Limb (tissue), 2 donors: ENCODE results near the gene GRAMD2B.
"Not testable (repeated sequence)": the region's sequence is repeated elsewhere in the genome, so short reads cannot be mapped to it uniquely, and the experiment has no call there.

Experiments used
- DNase-seq, 2 donors: peaks; one replicate each; pipeline ENCODE4 v3.0.0-alpha.2; 2016; ENCODE audit errors: extremely low spot score in 2 of 2

Gene GRAMD2B

DNA sequence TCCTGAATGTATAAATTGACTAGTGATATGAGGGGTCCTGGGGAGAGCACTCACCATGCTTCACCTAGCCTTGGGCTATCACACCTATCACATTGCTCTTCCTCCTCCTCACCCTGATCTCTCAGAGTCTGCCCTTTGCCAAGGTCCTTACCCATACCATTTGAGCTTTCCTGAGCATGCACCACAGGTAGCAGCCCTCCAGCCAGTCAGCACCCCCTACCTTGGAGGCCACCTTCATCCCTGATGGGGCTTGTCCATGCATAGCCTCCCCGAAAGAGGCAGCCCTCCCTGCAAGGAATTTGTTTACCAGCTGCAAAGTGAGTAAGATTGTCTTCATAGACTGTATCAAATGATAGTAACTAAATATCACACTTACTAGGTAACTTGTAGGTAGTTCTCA, 88.8 kb downstream of the GRAMD2B start:
- no peak for DNase-seq

- no peak for DNase-seq
These were observed 89.2 kb downstream of the GRAMD2B start for GRCh38 chr5:126512451-126512850.

DNA sequence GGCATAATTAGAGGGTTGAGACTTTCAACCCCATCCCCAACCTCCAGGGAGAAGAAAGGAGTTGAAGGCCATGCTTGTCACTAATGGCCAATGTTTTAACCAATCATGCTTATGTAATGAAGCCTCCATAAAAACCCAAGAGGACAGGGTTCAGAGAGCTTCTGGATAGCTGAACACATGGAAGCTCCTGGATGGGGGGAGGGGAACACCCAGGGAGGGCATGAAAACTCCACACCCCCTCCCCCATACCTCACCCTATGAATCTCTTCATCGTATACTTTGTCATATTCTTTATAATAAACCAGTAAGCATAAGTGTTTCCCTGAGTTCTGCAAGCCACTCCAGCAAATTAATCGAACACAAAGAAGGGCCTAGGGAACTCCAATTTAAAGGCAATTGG, 90.1 kb downstream of the GRAMD2B start:
- DNase-seq: no peak

GRCh38 chr5:126513703-126514102, 90.5 kb downstream of the GRAMD2B start:
- no peak for DNase-seq

GRCh38 chr5:126514131-126514557, 90.9 kb downstream of the GRAMD2B start:
- no peak for DNase-seq

GRCh38 chr5:126514558-126515141, 91.4 kb downstream of the GRAMD2B start:
- no peak for DNase-seq

DNA sequence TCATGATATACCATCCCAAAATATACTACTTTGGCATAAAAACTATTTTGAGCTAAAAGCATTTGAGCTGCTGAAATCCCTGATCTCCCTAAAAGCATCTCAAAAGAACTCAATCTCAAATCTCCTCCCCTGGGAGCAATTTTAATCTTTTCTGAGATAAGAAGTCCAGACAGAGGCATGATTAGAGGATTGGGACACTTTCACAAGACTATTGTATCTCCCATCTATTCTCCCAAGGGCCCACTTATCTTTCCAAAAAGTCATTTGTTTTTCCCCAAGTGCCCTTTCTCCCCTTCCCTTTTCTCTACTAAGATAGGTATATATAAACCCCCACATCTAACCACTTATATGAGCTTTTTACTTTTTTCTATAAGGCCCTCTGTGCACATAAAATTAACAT, 92.1 kb downstream of the GRAMD2B start:
- DNase-seq: no peak

- DNase-seq: no peak
These were observed 92.9 kb downstream of the GRAMD2B start for GRCh38 chr5:126516133-126516532.

DNA sequence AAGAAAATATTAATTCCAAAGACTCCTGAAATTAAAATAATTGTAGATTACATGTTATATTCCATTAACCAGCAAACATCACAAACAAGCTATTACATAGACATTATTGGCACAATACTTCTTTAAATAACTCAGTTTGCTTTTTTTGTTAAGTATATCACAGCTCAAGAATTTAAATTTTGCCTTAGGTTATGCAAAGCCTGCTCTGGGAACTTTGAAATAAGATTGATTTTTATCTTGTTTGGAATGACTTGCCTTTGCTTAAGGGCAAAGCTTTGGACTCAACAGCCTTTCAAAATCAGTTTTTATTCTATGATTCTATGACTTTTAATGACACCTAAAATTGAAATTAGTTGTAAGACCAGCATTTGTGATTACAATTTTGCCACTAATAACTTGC, 93.6 kb downstream of the GRAMD2B start:
- no peak for DNase-seq

DNA sequence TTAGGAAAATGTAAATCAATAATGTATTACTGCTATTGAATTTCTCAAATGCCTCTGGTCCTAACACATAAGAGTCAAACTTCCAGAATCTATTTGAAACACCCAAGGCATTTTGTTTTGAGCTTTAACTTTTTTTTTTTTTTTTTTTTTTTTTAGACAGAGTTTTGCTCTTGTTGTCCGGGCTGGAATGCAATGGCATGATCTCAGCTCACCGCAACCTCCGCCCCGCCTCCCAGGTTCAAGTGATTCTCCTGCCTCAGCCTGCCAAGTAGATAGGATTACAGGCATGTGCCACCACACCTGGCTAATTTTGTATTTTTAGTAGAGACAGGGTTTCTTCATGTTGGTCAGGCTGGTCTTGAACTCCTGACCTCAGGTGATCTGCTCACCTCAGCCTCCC, 96.0 kb downstream of the GRAMD2B start:
- not testable (repeated sequence) for DNase-seq

DNA sequence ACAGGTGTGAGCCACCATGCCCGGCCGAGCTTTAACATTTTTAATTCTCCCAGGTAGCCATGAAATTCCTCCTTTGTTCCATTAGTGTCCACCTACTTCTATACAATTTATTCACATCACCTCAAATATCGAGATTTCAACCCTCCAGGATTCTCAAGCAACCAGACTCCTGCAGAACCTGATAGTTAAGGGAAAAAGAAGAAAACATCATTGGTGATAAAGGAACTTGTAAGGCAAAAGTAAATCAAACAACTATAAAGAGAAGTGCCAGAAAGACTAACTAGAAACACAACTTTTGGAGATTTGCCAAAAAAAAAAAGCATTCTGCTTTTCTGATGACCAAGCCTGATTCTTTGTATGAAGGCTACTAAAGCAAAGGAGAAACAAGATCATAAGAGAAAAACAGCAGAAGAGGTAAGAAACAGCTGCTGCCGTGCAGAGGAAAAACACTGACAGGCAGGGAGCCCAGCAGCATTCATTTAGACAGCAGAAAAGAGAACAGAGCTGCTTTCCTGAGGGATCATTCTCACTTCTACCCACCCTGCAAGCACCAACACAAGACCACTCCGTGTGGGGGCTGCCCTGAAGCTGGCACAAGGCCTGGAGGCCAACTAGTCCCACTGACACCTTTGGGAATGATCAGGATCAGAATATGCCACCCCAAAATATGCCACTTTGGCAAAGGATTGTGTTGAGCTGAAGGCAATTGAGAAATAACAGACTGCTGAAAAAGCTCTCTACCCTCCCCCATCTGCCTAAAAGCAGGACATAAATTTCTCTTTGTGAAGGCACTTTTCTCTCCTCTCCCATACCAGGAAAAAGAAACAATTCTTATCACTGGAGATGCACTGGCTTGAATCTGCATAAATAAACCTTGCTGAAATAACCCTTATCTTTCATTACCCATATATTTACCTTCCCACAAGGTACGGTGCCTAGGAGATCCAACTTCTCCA, 96.7 kb downstream of the GRAMD2B start:
- DNase-seq: peak in 1 of 2 donors; percentile 44

DNA sequence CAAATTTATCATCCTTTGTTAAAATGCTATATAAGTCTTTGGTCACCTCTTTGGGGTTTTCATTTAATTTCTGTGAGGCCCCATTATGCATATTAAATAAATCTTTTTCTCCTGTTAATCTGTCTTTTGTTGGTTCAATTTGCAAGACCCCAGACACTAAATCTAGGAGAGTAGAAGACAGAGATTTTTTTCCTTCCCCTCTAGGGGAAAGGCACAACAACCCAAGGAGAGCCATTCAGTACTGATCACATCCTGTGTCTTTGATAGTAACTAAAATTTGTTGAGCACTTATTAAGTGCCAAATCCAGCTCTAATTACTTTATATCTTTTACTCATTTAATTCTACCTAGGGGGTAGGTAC, 97.4 kb downstream of the GRAMD2B start:
- DNase-seq: no peak

- no peak for DNase-seq
These were observed 97.9 kb downstream of the GRAMD2B start for GRCh38 chr5:126521130-126521529.

DNA sequence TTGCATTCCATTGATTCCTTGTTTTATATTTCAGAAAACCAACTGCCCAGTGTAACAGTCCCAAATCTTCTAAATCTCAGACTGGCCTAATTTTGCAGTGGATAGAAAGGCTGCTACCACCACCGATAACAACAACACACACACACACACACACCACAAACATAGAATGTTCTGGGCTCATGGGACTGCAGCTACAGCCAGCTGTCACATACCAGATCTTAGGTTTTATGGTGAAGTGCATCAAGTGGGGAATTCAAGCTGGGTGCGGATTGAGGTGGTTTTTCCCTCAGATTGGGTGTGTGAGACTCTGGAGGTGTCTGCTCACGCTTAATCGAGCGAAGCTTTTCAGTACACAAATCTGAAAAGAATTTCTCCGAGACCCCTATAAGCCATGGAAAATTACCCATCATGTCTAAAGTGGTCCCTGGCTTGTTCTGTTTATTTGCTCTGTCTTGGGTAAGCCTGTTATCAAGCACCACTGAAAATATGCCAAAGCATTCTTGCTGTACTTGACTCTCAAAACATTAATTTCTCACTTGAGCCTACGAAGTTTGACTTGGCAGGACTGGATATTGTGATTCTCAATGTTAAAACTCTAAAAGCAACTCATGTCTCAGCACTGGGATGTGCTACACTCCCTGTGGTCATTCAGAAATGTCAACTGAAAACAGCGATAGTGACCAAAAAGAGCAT, 100.8 kb downstream of the GRAMD2B start:
- DNase-seq: no peak

- DNase-seq: no peak
These were observed 102.5 kb downstream of the GRAMD2B start for GRCh38 chr5:126525630-126526245.

GRCh38 chr5:126526493-126526892, 103.3 kb downstream of the GRAMD2B start:
- no peak for DNase-seq

GRCh38 chr5:126527158-126527557, 103.9 kb downstream of the GRAMD2B start:
- DNase-seq: no peak

DNA sequence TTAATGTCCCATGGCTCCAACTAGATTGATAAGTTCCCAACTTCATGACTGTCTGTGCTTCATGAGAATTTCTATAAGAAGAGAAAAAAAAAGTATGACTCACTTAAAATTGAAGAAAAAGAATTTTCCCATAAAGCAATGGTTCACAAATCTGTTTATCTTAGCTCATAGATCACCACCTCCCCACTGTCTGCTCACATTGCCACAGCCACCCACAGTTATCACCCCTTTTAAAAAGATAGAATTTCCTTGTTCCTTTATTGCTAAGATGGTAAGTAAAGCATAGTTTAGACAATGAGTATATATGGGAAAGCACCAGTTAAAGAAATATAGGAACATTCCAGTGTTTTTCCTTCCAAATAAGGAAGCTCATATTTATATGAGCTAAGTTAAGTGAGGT, 104.7 kb downstream of the GRAMD2B start:
- no peak for DNase-seq

GRCh38 chr5:126531543-126532120, 108.4 kb downstream of the GRAMD2B start:
- peak in 1 of 2 donors; percentile 38 for DNase-seq

- no peak for DNase-seq
These were observed 111.3 kb downstream of the GRAMD2B start for GRCh38 chr5:126534553-126534952.

DNA sequence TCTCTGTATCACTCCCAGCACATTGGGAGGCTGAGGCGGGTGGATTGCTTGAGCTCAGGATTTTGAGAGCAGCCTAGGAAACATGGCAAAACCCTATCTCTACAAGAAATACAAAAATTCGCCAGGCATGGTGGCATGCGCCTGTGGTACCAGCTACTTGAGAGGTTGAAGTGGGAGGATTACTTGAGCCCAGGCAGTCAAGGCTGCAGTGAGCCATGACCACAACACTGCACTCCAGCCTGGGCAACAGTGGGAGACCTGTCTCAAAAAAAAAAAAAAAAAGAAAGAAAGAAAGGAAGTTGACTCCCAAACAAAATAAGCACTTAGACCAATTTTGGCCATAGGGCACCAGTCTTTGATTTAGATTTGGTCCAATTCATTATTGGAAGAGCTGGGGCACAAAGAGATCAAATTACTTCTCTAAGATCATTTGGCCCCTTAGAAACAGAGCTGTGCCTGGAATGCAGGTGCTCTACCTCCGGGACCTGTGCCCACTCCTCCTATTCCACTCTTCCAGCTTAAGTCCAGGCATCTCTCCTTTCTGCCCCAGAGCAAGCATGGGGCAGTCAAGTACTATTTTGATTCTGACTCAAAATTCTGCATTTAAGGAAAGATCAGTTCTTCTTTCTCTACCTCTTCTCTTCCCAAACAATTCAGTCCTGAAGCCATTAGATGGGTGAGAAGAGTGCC, 112.8 kb downstream of the GRAMD2B start:
- no peak for DNase-seq
